ENCODE measurements around the gene SGIP1. TPM values are rescaled to one million over a fixed set of nuclear protein-coding genes. Genes with fewer than 3 reads are reported as not detected.

SGIP1 gene
- total RNA-seq, 1 donor from 2014 or later, result 4.2 TPM

- no peaks in the 10 kb centered on the region for H3K27me3 ChIP-seq
- H2AFZ ChIP-seq (replicated peaks), result no peak overlapping the region
- H3K9me3 ChIP-seq (ENCODE audit: low read depth), result no peaks in the 10 kb centered on the region
- H3K4me2 ChIP-seq, result no peak overlapping the region
- H3K36me3 ChIP-seq, result no peaks in the 10 kb centered on the region
- no peaks in the 10 kb centered on the region for H3K79me2 ChIP-seq (ENCODE audit: low read depth)
- Mint-ChIP-seq H3K4me1 (no peaks in the 10 kb centered on the region), H3K27me3 (ENCODE audit: insufficient read depth, low read depth) (no peaks in the 10 kb centered on the region), H3K27ac (no peak overlapping the region), H3K36me3 (no peaks in the 10 kb centered on the region), H3K9me3 (no peaks in the 10 kb centered on the region), H3K4me3 (no peak overlapping the region)
- no peak overlapping the region for H3K9ac ChIP-seq
- TF ChIP-seq EZH2 (IDR thresholded peaks at IDR 0.05) (no peak), EZH2phosphoT487 (IDR thresholded peaks at IDR 0.05) (no peak)
- TF ChIP-seq, protein P1, sequence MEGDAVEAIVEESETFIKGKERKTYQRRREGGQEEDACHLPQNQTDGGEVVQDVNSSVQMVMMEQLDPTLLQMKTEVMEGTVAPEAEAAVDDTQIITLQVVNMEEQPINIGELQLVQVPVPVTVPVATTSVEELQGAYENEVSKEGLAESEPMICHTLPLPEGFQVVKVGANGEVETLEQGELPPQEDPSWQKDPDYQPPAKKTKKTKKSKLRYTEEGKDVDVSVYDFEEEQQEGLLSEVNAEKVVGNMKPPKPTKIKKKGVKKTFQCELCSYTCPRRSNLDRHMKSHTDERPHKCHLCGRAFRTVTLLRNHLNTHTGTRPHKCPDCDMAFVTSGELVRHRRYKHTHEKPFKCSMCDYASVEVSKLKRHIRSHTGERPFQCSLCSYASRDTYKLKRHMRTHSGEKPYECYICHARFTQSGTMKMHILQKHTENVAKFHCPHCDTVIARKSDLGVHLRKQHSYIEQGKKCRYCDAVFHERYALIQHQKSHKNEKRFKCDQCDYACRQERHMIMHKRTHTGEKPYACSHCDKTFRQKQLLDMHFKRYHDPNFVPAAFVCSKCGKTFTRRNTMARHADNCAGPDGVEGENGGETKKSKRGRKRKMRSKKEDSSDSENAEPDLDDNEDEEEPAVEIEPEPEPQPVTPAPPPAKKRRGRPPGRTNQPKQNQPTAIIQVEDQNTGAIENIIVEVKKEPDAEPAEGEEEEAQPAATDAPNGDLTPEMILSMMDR (IDR thresholded peaks at IDR 0.05), result no peak
- H3K27ac ChIP-seq, result no peak overlapping the region
- no peak for DNase-seq (ENCODE audit: low spot score)
- no peaks in the 10 kb centered on the region for H4K20me1 ChIP-seq (ENCODE audit: low read depth)
- no peaks in the 10 kb centered on the region for H3F3A ChIP-seq (ENCODE audit: low read depth)
- H3K4me1 ChIP-seq, result no peaks in the 10 kb centered on the region
- H3K4me3 ChIP-seq, result no peak overlapping the region
Observed at GRCh38 chr1:66553846-66554245, 19.9 kb downstream of the SGIP1 start.

DNA sequence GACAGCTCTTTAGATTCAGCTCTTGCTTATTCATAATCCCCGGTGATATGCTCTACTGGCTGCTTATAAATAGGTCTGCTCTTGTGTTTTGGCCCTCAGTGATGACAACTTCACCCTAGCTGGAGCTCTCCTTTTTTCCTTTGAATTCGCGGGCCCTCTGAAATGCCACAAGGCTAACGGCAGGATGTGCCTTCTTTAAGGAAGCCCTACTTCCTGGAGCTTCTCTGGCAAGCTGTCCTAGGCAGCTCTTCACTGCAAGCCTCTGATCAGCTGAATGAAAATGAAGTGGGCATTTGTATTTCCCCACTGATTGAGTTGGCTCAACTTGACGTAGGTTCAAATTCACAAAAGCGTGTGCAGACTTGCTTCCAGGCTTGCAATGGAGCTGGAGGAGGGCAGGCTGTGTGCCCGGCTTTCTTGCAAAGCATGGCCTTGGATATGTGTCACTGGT, 22.2 kb downstream of the SGIP1 start:
- TF ChIP-seq EZH2phosphoT487 (IDR thresholded peaks at IDR 0.05), result no peak
- TF ChIP-seq, protein P1 (IDR thresholded peaks at IDR 0.05), result no peak
- no peak for TF ChIP-seq EZH2 (IDR thresholded peaks at IDR 0.05)
- no peak overlapping the region for H2AFZ ChIP-seq (replicated peaks)
- H3K27ac ChIP-seq, result no peak overlapping the region

GRCh38 chr1:66557157-66557556, 23.2 kb downstream of the SGIP1 start:
- H3K9me3 ChIP-seq (ENCODE audit: low read depth), result no peaks in the 10 kb centered on the region
- no peaks in the 10 kb centered on the region for H4K20me1 ChIP-seq (ENCODE audit: low read depth)
- no peaks in the 10 kb centered on the region for H3K36me3 ChIP-seq
- no peak overlapping the region for H3K4me3 Mint-ChIP-seq
- H3K27ac Mint-ChIP-seq, result no peak overlapping the region
- H3K27ac ChIP-seq, result no peak overlapping the region
- H2AFZ ChIP-seq (replicated peaks), result no peak overlapping the region
- H3K4me1 ChIP-seq, result no peaks in the 10 kb centered on the region
- DNase-seq (ENCODE audit: low spot score), result no peak
- TF ChIP-seq EZH2phosphoT487 (IDR thresholded peaks at IDR 0.05), result no peak
- no peak for TF ChIP-seq EZH2 (IDR thresholded peaks at IDR 0.05)
- TF ChIP-seq, protein P1 (IDR thresholded peaks at IDR 0.05), result no peak
- H3F3A ChIP-seq (ENCODE audit: low read depth), result no peaks in the 10 kb centered on the region
- no peaks in the 10 kb centered on the region for H3K79me2 ChIP-seq (ENCODE audit: low read depth)
- no peaks in the 10 kb centered on the region for H3K36me3 Mint-ChIP-seq
- no peak overlapping the region for H3K4me3 ChIP-seq
- H3K9ac ChIP-seq, result no peak overlapping the region
- no peaks in the 10 kb centered on the region for H3K27me3 ChIP-seq
- no peaks in the 10 kb centered on the region for H3K4me1 Mint-ChIP-seq
- H3K27me3 Mint-ChIP-seq (ENCODE audit: insufficient read depth, low read depth), result no peaks in the 10 kb centered on the region
- H3K4me2 ChIP-seq, result no peak overlapping the region
- H3K9me3 Mint-ChIP-seq, result no peaks in the 10 kb centered on the region

More for the DNA sequence above, 22.2 kb downstream of the SGIP1 start:
- Histone ChIP-seq H3K4me1 (no peaks in the 10 kb centered on the region), H3K4me3 (no peak overlapping the region), H3K9me3 (ENCODE audit: low read depth) (no peaks in the 10 kb centered on the region), H4K20me1 (ENCODE audit: low read depth) (no peaks in the 10 kb centered on the region), H3F3A (ENCODE audit: low read depth) (no peaks in the 10 kb centered on the region), H3K79me2 (ENCODE audit: low read depth) (no peaks in the 10 kb centered on the region), H3K36me3 (no peaks in the 10 kb centered on the region), H3K9ac (no peak overlapping the region), H3K27me3 (no peaks in the 10 kb centered on the region), H3K4me2 (no peak overlapping the region)
- Mint-ChIP-seq H3K4me1 (no peaks in the 10 kb centered on the region), H3K36me3 (no peaks in the 10 kb centered on the region), H3K27me3 (ENCODE audit: insufficient read depth, low read depth) (no peaks in the 10 kb centered on the region), H3K4me3 (no peak overlapping the region), H3K27ac (no peak overlapping the region), H3K9me3 (no peaks in the 10 kb centered on the region)
- no peak for DNase-seq (ENCODE audit: low spot score)

Measured in neural progenitor cell (in vitro differentiated cells).